Stimulated activated CD8-positive, alpha-beta memory T cell treated with anti-CD3 and anti-CD28 coated beads, Interleukin-7, amount 100 ng/mL, for 24 hours (primary cell): ENCODE data around the gene PKD2L1.
"Not testable (repeated sequence)": the region's sequence is repeated elsewhere in the genome, so short reads cannot be mapped to it uniquely, and the experiment has no call there.

Experiments used
- DNase-seq: peaks from one replicate; pipeline ENCODE4 v3.0.0-alpha.2; 2020; ENCODE audit warnings: low read depth

The PKD2L1 gene

GRCh38 chr10:100333661-100334440 is 3.8 kb upstream of the PKD2L1 start:
- no peak for DNase-seq

DNA sequence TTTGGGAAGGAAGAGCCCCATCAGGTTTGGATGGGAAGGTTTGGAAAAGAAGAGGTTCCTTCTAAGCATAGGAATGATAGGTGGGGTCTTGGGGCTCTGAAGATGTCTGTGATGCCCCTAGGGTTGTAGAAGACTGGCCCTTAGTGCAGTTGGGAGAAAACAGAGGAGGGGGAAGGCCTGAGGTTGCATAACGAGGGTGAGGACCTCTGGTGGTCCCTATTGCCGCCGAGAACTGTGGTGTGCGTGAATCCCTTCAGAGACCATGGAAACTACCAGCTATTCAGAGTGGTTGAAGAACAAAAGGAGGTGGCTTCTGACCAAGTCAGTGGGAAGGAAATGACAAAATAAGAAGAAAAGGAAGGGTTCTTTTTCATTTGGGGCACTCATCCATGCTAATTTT is 3.1 kb upstream of the PKD2L1 start:
- no peak for DNase-seq

DNA sequence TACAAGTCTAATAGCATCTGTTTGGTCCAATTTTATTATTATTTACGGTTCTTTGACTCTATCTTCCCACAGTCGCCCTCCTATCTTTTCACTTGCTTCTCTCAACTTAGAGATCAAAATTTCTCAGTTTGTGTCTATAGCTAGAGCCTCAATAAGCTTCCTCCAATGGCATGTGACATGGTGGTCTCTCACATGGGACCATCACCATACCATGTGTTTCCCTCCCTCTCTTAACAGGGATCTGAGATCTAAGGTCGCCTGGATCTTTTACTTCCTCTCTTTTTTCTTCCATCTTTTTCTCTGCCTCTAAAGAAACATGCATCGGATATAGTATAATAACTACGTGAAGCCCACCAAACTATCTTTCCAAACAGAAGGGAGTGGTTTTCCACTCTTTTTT is 1.8 kb downstream of the PKD2L1 start:
- no peak for DNase-seq

DNA sequence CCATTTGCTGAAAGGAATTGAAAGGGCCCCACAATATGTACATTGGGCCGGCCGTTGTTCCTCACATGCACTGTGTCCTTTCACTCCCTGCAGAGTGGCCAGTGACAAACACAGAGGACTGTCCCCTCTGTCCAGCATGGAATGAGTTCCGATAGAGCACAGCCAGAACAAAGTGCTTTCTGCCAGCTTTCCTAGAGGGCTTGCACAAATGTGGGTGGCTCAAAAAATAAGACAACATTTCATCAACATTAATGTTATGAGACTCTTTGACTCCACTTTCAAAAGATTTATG is 2.4 kb downstream of the PKD2L1 start:
- DNase-seq, result no peak

GRCh38 chr10:100327007-100327717 is 2.9 kb downstream of the PKD2L1 start:
- no peak for DNase-seq

DNA sequence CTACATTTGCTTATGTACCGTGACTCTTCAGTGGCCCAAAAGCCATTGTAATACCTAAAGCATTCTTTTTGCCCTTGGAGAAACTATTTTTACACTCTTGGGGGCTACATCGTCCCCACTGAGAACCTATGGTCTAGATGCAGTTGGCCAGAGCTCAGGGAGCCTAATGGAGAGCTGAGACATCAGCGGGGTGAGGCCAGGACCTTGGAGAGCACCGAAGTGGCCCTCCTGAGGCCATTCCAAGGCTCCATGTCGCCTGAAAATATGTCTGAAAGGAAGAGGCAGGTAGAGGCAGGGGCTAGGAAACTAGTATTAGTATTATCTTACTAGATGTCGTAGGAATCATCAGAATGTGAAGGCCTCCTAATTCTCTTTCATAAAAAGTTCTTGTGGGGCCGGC is 4.9 kb downstream of the PKD2L1 start:
- no peak for DNase-seq

DNA sequence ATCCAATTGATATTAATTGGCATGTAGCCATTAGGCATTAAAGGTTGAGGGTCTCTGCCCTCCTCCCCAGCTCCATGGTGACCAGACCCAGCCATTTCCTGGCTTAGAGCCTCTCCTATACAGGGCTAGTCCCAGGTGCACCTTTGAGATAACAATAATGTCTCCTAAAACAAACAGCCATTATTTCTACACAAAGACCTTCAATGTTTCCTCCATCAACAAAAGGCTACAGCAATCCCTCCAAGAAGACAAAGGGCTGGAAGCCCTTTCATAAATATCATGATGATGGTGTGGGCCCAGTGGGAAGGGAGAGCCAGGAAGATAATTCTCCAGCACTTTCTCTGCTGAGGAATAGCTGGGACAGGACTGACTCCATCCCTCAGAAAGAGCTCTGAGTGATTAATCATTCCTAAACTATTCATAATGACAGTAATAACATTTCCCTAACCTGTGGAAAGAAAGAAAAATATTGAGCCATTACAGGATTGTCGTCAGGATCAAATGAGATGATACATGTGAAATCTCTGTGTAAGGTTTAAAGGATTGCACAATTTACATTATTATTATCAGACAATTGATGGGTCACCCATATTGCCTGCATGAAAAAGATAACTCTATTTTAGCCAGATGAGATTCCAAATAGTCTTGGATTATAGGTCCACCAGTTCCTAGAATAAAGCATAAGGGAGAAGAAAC is 10.2 kb downstream of the PKD2L1 start:
- no peak for DNase-seq

- no peak for DNase-seq
Measured at GRCh38 chr10:100318207-100318606, 11.8 kb downstream of the PKD2L1 start.

DNA sequence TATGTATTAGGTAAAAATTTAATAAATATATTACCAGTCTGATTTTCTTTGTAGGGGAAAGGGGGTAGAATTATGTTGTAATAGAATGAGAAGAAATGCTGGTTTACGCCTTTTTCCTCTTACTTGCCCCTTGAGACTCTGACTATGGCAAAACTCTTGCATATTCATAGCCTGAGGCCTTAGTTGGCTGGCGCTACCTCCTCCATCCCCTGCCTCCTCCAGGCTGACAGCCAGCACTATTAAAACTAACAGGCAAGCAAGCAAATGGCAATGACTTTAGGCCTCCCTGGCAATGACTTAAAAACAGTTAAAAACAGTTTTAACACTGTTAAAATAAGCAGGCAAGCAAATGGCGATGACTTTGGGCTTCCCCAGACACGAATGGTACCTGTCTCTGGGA is 14.4 kb downstream of the PKD2L1 start:
- no peak for DNase-seq

- DNase-seq, result no peak
Measured at GRCh38 chr10:100311298-100311697, 18.7 kb downstream of the PKD2L1 start.

DNA sequence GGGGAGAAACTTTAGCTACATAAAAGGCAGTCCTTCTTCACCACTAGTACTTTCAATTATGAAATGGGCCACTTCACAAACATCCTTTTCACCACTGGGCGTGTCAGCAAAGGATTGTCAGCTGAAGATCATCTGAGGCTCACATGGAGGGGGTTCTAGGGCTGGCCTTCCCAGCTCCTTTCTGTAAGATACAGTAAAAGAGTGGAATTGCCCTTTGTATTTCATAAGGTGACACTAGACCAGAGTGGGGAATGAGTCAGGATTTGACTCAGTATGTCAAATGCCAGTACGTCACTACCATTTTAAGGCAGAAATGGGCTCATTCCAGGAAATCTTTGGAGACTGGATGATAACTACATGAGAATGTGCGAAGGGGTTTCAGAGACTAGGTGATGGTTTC is 22.3 kb downstream of the PKD2L1 start:
- no peak for DNase-seq

DNA sequence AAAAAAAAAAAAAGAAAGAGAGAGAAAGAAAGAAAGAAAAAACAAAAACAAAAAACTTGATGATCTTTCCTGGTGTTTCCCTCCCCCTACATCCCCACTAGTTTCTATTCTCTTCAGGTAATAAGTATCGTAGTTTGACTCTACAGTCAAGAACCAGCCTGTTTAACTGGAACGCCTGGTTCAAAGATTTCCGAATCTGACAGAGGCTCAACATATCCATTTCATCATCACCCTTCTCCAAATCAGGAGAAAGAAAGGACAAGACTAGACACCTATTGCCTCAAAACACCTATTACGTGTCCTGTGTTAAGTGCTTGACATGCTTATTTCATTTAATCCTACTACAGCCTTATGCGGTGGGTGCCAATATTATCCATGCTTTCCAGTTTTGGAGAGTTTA is 23.2 kb downstream of the PKD2L1 start:
- DNase-seq, result no peak

DNA sequence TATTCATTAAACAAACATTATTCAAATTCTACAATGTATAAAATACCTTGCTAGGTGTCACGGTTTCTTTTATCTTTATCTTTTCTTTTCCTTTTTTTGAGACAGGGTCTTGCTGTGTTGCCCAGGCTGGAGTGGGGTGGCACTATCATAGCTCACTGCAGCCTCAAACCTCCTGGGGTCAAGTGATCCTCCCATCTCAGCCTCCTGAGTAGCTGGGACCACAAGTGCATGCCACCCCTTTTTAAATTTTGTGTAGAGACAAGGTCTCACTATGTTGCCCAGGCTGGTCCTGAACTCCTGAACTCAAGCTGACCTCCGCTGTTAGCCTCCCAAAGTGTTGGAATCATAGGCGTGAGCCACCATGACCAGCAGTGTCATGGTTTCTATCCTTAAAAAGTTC is 25.6 kb downstream of the PKD2L1 start:
- DNase-seq, result no peak

GRCh38 chr10:100303724-100304319 is 26.2 kb downstream of the PKD2L1 start:
- no peak for DNase-seq

DNA sequence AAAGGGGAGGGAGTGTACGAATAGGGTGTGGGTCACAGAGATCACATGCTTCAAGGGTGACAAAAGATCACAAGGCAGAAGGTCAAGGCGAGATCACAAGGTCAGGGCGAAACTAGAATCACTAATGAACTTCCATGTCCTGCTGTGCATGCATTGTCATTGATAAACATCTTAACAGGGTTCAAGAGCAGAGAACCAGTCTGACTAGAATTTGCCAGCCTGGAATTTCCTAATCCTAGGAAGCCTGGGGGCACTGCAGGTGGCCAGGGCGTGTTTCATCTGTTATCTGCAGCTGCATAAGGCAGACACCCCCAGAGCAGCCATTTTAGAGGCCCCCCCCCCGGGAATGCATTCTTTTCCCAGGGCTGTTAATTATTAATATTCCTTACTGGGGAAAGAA is 28.9 kb downstream of the PKD2L1 start:
- not testable (repeated sequence) for DNase-seq

DNA sequence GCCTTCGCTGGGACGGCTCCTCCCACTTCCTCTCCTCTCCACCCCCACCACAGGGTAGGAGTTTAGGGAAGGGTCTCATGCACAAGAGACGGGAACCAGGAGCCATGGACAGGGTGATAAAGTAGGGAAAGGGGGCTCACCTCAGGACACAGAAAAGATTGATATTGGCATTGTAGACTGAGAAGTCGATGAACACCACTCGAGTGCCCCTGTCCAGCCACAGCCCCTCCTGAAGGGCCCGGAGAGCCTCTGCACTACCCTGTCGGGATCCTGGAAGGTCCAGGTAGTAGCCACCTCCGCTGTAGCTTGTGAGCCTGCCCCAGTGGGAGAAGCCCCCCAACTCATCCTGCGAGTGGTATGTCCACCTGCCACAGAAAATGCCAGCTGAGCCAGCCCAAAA is 32.8 kb downstream of the PKD2L1 start:
- no peak for DNase-seq

GRCh38 chr10:100293066-100293465 is 37.0 kb downstream of the PKD2L1 start:
- DNase-seq, result no peak

- not testable (repeated sequence) for DNase-seq
Measured at GRCh38 chr10:100292300-100292699, 37.7 kb downstream of the PKD2L1 start.

DNA sequence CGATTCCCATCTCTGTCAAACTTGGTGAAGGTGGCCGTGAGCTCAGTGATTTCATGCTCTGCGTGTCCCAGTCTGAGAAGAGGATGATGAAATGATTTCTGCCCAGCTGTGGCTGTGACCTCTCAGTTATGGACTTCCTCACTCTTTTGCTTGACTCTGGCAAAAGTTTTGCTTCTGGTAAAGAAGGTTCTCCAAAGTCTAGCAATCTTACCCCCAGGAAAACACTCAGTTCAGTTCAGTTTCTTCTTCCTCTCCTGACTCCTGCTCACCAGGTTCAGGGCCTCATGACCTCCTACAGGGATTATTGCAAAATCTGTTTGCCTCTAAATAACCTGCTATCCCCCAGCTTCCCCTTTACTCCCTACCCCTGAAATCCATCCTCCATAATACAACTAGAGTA is 38.7 kb downstream of the PKD2L1 start:
- no peak for DNase-seq

- no peak for DNase-seq
Measured at GRCh38 chr10:100289641-100290040, 40.4 kb downstream of the PKD2L1 start.

DNA sequence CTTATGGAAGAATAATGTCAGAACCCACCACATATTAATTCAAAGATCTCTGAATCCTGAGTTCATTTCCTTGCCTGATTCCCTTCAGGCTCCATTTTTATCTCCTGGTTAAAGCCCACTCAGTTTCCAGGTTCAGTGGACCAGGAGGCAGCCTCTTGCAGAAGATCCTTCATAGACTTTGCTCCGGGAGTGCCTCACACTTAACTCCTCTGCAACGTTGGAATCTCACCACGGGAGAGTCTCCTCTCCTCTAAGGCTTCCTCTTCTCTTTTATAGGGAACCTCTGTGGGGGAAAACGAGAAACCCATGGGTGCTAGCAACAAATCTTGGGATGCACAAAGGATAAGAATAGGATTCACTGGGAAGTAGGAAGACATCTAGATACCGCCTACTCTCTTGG is 41.8 kb downstream of the PKD2L1 start:
- no peak for DNase-seq

DNA sequence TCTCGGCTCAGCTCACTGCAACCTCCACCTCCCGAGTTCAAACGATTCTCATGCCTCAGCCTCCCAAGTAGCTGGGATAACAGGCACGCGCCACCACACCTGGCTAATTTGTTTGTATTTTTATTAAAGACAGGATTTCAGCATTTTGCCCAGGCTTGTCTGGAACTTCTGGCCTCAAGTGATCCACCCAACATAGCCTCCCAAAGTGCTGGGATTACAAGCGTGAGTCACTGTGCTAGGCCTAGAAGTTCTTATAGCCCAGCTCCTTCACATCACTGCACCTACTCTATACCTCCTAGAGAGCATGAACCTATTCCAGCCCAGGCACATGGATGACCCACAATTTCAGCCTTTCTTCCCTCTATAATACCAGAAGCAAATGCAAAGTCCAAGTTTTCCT is 42.3 kb downstream of the PKD2L1 start:
- no peak for DNase-seq
